Measurements from ENCODE around the gene PPP1R3C. TPM values are rescaled to one million over a fixed set of nuclear protein-coding genes. Genes with fewer than 3 reads are reported as not detected.

Gene PPP1R3C
- total and polyA plus RNA-seq, 4 donors = 25.5 to 76.1 (median 31.0) TPM

DNA sequence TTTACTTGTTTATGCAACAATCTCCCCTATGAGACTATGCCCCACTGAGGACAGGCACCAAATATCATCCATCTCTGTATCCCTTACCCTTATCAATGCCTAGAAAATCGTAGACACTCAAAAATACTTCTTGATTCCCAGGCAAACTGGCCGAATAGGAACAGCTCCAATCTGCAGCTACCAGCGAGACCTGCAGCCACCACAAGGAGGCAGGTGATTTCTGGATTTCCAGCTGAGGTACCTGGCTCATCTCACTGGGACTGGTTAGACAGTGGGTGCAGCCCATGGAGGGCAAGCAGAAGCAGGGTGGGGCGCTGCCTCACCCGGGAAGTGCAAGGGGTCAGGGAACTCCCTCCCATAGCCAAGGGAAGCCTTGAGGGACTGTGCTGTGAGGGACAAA, 10.8 kb upstream of the PPP1R3C start:
- Histone ChIP-seq H3K27ac (ENCODE audit: low read depth in 1 of 2, low read length in 2 of 2) (no peak overlapping the region), H3K4me3 (ENCODE audit: low read depth in 1 of 3, low read length in 3 of 3) (no peak overlapping the region), H3K4me1 (ENCODE audit: control insufficient read depth in 4 of 4, insufficient read depth in 4 of 4, low read length in 3 of 4) (peaks cover 0 to 8% (median 4%) of the 10 kb centered on the region in 4 donors), H3K27me3 (ENCODE audit: control insufficient read depth in 4 of 4, insufficient read depth in 4 of 4, low read length in 3 of 4) (no peaks in the 10 kb centered on the region), H3K36me3 (ENCODE audit: control insufficient read depth in 4 of 4, insufficient read depth in 3 of 4, low read depth in 1 of 4, low read length in 3 of 4) (no peaks in the 10 kb centered on the region), H3K9ac (ENCODE audit: low read depth in 1 of 2, low read length in 2 of 2) (no peak overlapping the region), H3K9me3 (ENCODE audit: control insufficient read depth in 4 of 4, low read length in 3 of 4) (no peaks in the 10 kb centered on the region)
- no peak for TF ChIP-seq RXRA (IDR thresholded peaks at IDR 0.05)
- peak; percentile 72 to 83 for TF ChIP-seq RAD21 (IDR thresholded peaks at IDR 0.05)
- peak; percentile 48 for TF ChIP-seq CTCF (IDR thresholded peaks at IDR 0.05; ENCODE audit: low read depth, low read length, missing input control)
- 70% methylated on average over 5 of the region's 5 CpGs for WGBS
- no peak for DNase-seq (ENCODE audit: low spot score)

DNA sequence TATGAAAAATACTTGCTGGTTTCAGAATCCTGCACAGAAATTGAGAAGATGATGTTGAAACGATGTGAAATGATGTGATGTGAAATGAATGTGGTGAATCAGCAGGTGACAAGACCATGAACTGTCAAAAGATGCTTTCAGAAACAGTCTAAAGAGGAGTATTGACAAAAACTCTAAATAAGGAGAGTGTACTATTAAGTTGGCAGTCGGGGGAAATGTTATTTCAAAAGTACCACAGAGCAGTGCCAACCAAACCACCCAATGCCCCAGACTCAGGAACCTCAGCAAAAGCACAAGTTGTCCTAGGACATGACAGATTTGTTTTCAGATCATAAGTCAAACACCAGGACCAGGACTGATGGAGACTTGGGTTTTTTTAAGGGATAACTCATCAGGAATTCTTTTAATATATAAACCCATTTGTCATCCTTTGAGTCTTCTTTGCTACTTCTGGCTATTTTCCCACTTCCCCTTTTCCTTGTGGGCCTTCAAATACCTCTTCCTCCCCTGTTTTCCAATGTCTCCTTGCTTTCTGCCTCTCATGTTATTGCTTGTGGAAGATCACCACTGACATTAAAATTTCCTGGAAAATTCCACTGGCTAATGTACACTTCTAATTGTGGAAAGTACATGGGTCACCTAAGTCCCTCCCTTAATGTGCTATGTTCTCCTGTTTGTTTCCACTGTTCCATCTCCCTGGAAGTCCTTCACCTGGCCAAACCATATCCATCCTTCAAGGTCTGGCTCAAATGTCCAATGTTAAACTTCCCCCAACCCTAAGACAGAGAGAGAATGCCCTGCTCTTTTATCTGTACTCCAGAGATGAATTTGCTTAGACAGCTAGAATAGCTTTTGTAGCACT, 10.2 kb upstream of the PPP1R3C start:
- H3K4me3 ChIP-seq (ENCODE audit: low read depth in 1 of 3, low read length in 3 of 3) = no peak overlapping the region
- no peak for DNase-seq (ENCODE audit: low spot score)
- H3K27me3 ChIP-seq (ENCODE audit: control insufficient read depth in 4 of 4, insufficient read depth in 4 of 4, low read length in 3 of 4) = no peaks in the 10 kb centered on the region
- WGBS = 63% methylated on average over 2 of the region's 2 CpGs
- no peaks in the 10 kb centered on the region for H3K36me3 ChIP-seq (ENCODE audit: control insufficient read depth in 4 of 4, insufficient read depth in 3 of 4, low read depth in 1 of 4, low read length in 3 of 4)
- H3K27ac ChIP-seq (ENCODE audit: low read depth in 1 of 2, low read length in 2 of 2) = no peak overlapping the region
- peaks cover 0 to 8% (median 4%) of the 10 kb centered on the region in 4 donors for H3K4me1 ChIP-seq (ENCODE audit: control insufficient read depth in 4 of 4, insufficient read depth in 4 of 4, low read length in 3 of 4)
- TF ChIP-seq GABPA (IDR thresholded peaks at IDR 0.05 in 1 of 2, conservative IDR thresholded peaks at IDR 0.05 in 1 of 2) (no peak), HNF4A (conservative IDR thresholded peaks at IDR 0.05) (peak; percentile 9 to 37)
- no peak overlapping the region for H3K9ac ChIP-seq (ENCODE audit: low read depth in 1 of 2, low read length in 2 of 2)
- H3K9me3 ChIP-seq (ENCODE audit: control insufficient read depth in 4 of 4, low read length in 3 of 4) = no peaks in the 10 kb centered on the region

GRCh38 chr10:91636892-91637291, 4.0 kb upstream of the PPP1R3C start:
- Histone ChIP-seq H3K9ac (ENCODE audit: low read depth in 1 of 2, low read length in 2 of 2) (no peak overlapping the region), H3K4me3 (ENCODE audit: low read depth in 1 of 3, low read length in 3 of 3) (no peak overlapping the region), H3K4me1 (ENCODE audit: control insufficient read depth in 4 of 4, insufficient read depth in 4 of 4, low read length in 3 of 4) (peaks cover 0 to 33% (median 21%) of the 10 kb centered on the region in 4 donors), H3K36me3 (ENCODE audit: control insufficient read depth in 4 of 4, insufficient read depth in 3 of 4, low read depth in 1 of 4, low read length in 3 of 4) (no peaks in the 10 kb centered on the region), H3K9me3 (ENCODE audit: control insufficient read depth in 4 of 4, low read length in 3 of 4) (no peaks in the 10 kb centered on the region), H3K27me3 (ENCODE audit: control insufficient read depth in 4 of 4, insufficient read depth in 4 of 4, low read length in 3 of 4) (no peaks in the 10 kb centered on the region), H3K27ac (ENCODE audit: low read depth in 1 of 2, low read length in 2 of 2) (peak overlapping the region; percentile 61 to 74)
- no peak for DNase-seq (ENCODE audit: low spot score)
- WGBS = 47% methylated on average over 4 of the region's 4 CpGs
- peak; percentile 54 to 64 for TF ChIP-seq HNF4A (conservative IDR thresholded peaks at IDR 0.05)
- TF ChIP-seq HNF4G (IDR thresholded peaks at IDR 0.05) = no peak
- peak; percentile 26 for TF ChIP-seq SP1 (IDR thresholded peaks at IDR 0.05)
- TF ChIP-seq TAF1 (conservative IDR thresholded peaks at IDR 0.05) = no peak
- peak in 1 of 2 donors; percentile 21 for TF ChIP-seq RXRA (IDR thresholded peaks at IDR 0.05)
- TF ChIP-seq GABPA (IDR thresholded peaks at IDR 0.05 in 1 of 2, conservative IDR thresholded peaks at IDR 0.05 in 1 of 2) = no peak
- TF ChIP-seq, protein P1, sequence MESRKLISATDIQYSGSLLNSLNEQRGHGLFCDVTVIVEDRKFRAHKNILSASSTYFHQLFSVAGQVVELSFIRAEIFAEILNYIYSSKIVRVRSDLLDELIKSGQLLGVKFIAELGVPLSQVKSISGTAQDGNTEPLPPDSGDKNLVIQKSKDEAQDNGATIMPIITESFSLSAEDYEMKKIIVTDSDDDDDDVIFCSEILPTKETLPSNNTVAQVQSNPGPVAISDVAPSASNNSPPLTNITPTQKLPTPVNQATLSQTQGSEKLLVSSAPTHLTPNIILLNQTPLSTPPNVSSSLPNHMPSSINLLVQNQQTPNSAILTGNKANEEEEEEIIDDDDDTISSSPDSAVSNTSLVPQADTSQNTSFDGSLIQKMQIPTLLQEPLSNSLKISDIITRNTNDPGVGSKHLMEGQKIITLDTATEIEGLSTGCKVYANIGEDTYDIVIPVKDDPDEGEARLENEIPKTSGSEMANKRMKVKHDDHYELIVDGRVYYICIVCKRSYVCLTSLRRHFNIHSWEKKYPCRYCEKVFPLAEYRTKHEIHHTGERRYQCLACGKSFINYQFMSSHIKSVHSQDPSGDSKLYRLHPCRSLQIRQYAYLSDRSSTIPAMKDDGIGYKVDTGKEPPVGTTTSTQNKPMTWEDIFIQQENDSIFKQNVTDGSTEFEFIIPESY (IDR thresholded peaks at IDR 0.05) = no peak
- TF ChIP-seq, protein P2, sequence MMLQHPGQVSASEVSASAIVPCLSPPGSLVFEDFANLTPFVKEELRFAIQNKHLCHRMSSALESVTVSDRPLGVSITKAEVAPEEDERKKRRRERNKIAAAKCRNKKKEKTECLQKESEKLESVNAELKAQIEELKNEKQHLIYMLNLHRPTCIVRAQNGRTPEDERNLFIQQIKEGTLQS (IDR thresholded peaks at IDR 0.05) = no peak
- no peak for TF ChIP-seq REST (IDR thresholded peaks at IDR 0.05)
- TF ChIP-seq RAD21 (IDR thresholded peaks at IDR 0.05) = peak in 1 of 2 donors; percentile 45
- TF ChIP-seq MAX (IDR thresholded peaks at IDR 0.05) = no peak
- TF ChIP-seq JUND (IDR thresholded peaks at IDR 0.05) = no peak
- TF ChIP-seq CTCF (IDR thresholded peaks at IDR 0.05; ENCODE audit: low read depth, low read length, missing input control) = no peak
- no peak for TF ChIP-seq FOXA1 (IDR thresholded peaks at IDR 0.05)
- no peak for TF ChIP-seq FOXA2 (IDR thresholded peaks at IDR 0.05)
- TF ChIP-seq YY1 (IDR thresholded peaks at IDR 0.05) = peak; percentile 21
